Mucosa of stomach (tissue), 1 donor: ENCODE data around the gene LRRC8D.

Experiments
- H3K27me3 ChIP-seq: one replicate; pipeline ENCODE4 v1.7.0; 2013; ENCODE audit warnings: mild to moderate bottlenecking, low read length; ENCODE audit not compliant: control insufficient read depth, insufficient read depth
- H3K36me3 ChIP-seq: one replicate; pipeline ENCODE4 v1.7.0; 2013; ENCODE audit warnings: low read length; ENCODE audit not compliant: control insufficient read depth, insufficient read depth
- H3K4me1 ChIP-seq: one replicate; pipeline ENCODE4 v1.7.0; 2013; ENCODE audit warnings: mild to moderate bottlenecking, low read length; ENCODE audit not compliant: control insufficient read depth, insufficient read depth
- H3K4me3 ChIP-seq: one replicate; pipeline ENCODE4 v1.7.0; 2013; ENCODE audit warnings: low read length
- H3K9ac ChIP-seq: one replicate; pipeline ENCODE4 v1.7.0; 2013; ENCODE audit warnings: mild to moderate bottlenecking, low read length, moderate library complexity
- H3K9me3 ChIP-seq: one replicate; pipeline ENCODE4 v1.7.0; 2013; ENCODE audit warnings: mild to moderate bottlenecking, low read length, moderate library complexity; ENCODE audit not compliant: control insufficient read depth
- donor health status: Pancreatic carcinoma.

LRRC8D gene

DNA sequence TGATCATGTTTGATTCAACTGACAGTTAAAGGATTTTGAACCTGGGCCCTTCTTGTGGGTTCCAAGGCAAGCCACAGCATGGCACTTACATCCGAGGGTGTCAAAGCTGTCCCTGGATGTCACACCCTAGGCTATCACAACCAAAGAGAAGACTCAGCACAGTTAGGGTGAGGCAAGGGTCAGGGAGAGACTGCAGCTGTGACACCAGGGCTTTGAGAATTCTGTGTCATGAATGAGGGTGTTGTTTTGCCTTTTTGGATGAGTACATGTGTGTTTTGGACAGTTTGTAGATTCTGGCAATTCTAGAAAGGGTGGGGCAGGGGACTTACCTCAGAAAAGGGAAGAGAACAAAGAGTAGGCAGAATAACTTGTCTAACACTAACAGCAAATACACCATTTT is 136.3 kb downstream of the LRRC8D start:
- H3K9ac ChIP-seq = no peak overlapping the region
- H3K4me1 ChIP-seq = peaks cover 16% of the 10 kb centered on the region
- H3K9me3 ChIP-seq = no peaks in the 10 kb centered on the region
- no peak overlapping the region for H3K4me3 ChIP-seq
- H3K27me3 ChIP-seq = no peaks in the 10 kb centered on the region
- no peaks in the 10 kb centered on the region for H3K36me3 ChIP-seq

DNA sequence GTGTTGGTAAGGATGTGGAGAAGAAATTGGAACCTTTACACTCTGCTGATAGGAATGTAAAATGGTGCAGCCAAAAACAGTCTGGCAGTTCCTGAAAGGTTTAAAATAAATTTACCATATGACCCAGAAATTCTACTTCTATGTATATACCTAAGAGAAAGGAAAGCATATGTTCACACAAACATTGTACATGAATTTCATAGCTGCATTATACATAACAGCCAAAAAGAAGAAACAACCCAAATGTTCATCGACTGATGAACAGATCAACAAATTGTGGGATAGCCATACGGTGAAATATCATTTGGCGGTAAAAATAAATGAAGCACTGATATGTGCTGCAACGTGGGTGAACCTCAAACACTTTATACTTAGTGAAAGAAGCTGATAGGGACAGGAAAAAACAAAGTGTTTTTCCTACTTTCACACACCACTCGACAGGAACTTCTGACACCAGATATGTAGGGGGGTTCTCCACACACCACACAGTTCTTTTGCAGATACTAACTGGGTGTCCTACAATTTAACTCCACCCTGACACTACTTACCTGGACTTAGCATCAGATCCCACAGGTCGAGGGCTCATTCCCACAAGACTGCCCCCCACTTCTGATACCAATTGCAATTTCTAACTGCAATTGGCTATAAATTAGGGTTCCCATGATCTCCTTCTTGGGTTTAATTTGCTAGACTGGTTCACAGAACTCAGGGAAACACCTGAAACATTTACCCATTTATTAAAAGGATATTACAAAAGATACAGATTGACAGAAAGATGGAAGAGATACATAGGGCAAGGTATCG is 138.2 kb downstream of the LRRC8D start:
- Histone ChIP-seq H3K27me3 (no peaks in the 10 kb centered on the region), H3K9me3 (no peaks in the 10 kb centered on the region), H3K36me3 (no peaks in the 10 kb centered on the region), H3K4me3 (no peak overlapping the region), H3K4me1 (peaks cover 5% of the 10 kb centered on the region), H3K9ac (no peak overlapping the region)

DNA sequence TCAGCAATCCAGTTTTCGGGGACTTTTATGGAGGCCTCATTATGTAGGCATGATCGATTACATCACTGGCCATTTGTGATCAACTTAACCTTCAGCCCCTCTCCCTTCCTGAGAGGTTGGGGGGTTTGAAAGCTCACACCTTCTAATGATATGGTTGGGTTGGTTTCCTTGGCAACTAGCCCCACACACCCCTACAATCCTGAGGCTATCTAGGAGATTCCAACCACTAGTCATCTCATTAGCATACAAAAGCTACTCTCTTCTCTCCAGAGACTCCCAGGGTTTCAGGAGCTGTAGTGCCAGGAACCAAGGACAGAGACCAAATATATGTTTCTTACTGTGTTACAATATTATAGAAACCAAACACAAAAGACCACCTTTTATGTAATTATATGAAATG is 138.9 kb downstream of the LRRC8D start:
- Histone ChIP-seq H3K36me3 (no peaks in the 10 kb centered on the region), H3K9me3 (no peaks in the 10 kb centered on the region), H3K9ac (no peak overlapping the region), H3K27me3 (no peaks in the 10 kb centered on the region), H3K4me1 (peaks cover 5% of the 10 kb centered on the region), H3K4me3 (no peak overlapping the region)

DNA sequence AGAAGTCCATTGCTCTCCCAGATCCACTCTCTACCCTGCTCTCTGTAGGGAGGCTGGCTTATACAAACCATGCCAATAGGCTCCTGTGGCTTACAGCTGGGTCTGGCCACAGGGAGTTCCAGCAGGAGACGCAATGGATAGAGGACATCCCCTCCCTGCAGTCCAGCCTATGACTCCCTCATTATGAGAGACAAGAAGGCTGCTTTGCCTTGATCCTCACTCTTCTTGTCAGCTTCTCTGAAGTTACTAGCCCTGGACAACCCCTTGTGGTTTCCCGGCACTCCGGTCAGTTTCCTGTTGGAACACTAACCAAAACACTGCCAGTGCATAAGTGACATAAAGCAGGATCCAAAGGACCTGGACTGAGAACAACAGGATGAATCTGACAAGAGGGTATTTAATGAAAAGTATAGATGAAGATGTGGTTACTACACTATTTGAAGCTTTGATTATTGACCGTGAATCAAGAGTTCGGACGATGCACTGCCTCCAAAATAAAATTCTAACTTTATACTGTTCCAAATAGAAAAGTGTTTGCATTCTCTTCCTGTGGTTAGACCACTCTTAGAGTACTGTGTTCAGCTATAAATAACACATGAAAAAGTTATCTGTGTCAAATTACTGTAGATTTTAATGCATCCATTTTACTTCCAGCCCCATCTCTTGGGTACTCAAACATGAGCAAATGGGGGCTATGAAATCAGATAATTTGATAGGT is 141.4 kb downstream of the LRRC8D start:
- Histone ChIP-seq H3K27me3 (no peaks in the 10 kb centered on the region), H3K9me3 (no peaks in the 10 kb centered on the region), H3K4me3 (no peak overlapping the region), H3K4me1 (peaks cover 2% of the 10 kb centered on the region), H3K36me3 (no peaks in the 10 kb centered on the region), H3K9ac (no peak overlapping the region)

DNA sequence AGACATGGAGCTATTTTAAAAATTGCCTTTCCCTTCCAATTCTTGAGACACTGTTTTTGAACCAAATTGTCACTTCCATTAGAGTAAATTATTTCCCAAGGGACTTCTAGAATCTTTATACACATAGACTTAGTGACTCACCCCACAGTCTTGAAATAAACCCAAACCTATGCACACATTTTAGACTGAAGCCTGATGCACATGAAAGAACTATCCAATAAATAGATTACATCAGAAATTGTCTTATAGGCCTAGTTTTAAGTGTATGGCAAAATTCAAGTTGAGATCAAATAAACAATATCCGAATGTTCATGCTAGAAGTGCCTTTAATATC is 141.9 kb downstream of the LRRC8D start:
- Histone ChIP-seq H3K4me3 (no peak overlapping the region), H3K27me3 (no peaks in the 10 kb centered on the region), H3K9me3 (no peaks in the 10 kb centered on the region), H3K4me1 (no peaks in the 10 kb centered on the region), H3K36me3 (no peaks in the 10 kb centered on the region), H3K9ac (no peak overlapping the region)

DNA sequence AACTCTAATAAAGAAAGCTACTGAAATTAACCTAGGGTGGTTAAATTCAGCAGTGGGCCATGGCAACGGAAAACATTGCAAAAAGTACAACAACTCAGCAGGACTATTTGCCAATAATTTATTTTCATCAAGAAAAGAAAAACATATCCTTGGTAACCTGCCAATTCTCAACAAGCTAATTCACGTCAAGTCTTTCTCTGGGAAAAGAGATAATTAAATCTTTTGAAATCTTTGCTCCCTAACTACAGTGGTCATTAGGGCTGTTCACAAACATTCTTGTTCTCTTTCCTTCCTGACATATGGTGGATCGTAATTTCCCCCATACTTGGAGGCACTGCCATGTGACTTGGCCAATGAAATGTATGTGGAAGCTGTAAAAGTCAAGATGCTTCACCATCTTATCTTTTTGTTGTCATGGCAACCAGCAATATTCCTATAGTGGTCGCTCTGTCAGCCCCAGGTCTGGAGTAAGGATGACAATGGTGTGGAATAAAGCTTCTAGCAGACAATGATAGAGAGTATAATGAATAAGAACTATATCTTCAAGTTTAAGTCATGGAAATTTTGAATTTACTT is 144.4 kb downstream of the LRRC8D start:
- Histone ChIP-seq H3K4me3 (no peak overlapping the region), H3K4me1 (no peaks in the 10 kb centered on the region), H3K27me3 (no peaks in the 10 kb centered on the region), H3K9me3 (no peaks in the 10 kb centered on the region), H3K36me3 (no peaks in the 10 kb centered on the region), H3K9ac (no peak overlapping the region)

DNA sequence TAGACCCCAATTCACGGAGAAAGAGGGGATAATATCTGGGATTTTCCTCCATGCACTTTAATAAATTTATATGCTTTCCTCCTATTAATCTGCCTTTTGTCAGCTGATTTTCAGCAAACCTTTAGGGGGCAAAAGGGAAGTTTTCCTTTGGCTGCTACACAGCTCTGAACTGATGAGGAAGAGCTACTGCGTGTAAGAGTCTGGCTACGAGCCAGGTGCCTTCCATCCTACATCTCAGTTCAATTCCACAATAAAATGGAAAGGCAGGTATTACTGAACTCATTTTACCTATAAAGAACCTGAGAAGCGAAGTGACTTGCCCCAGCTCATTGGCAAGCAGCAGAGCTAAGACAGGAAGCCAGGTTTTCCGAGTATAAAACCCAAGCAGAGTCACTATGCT is 145.8 kb downstream of the LRRC8D start:
- no peak overlapping the region for H3K4me3 ChIP-seq
- no peaks in the 10 kb centered on the region for H3K9me3 ChIP-seq
- H3K4me1 ChIP-seq = no peaks in the 10 kb centered on the region
- no peak overlapping the region for H3K9ac ChIP-seq
- no peaks in the 10 kb centered on the region for H3K36me3 ChIP-seq
- no peaks in the 10 kb centered on the region for H3K27me3 ChIP-seq

DNA sequence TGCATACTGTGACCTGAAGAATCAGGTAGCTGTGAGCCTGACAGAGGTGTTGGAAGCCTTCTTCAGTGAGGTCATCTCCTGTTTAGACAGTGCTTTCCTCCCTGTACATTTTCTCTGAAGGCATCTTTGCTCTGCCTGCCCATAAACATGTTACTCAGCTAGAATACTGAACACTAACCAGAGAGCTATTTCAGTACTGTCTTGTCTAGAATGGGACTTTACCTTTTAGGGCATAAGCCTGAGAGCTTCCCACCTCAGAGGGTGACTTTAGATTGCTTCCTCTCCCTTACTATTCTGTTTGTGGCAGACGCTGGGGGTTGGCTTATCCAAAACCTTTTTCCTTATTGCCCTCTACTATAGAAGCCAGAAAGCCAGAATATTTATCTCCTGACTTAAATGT is 150.8 kb downstream of the LRRC8D start:
- H3K9me3 ChIP-seq = no peaks in the 10 kb centered on the region
- no peaks in the 10 kb centered on the region for H3K36me3 ChIP-seq
- H3K4me3 ChIP-seq = no peak overlapping the region
- no peak overlapping the region for H3K9ac ChIP-seq
- H3K4me1 ChIP-seq = peaks cover 4% of the 10 kb centered on the region
- H3K27me3 ChIP-seq = no peaks in the 10 kb centered on the region

DNA sequence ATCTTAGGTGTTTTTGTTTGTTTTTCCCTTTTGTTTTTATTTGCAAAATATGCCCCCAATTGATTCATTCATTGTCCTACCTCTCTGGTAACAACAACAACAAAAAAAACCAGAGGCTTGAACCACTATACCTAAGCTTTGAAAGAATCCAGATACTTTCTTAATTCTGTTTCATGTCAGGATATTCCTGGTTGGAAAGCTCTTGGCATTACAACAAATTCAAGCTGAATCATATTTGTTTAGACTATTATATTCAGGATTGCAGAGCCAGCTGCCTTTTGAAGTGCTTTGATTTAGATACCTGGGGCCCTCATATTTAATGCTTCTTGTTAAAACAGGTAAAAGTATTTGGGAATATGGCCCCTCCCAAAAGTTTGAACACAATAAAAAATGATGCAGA is 151.2 kb downstream of the LRRC8D start:
- Histone ChIP-seq H3K4me1 (peaks cover 4% of the 10 kb centered on the region), H3K9me3 (no peaks in the 10 kb centered on the region), H3K4me3 (no peak overlapping the region), H3K27me3 (no peaks in the 10 kb centered on the region), H3K9ac (no peak overlapping the region), H3K36me3 (no peaks in the 10 kb centered on the region)

DNA sequence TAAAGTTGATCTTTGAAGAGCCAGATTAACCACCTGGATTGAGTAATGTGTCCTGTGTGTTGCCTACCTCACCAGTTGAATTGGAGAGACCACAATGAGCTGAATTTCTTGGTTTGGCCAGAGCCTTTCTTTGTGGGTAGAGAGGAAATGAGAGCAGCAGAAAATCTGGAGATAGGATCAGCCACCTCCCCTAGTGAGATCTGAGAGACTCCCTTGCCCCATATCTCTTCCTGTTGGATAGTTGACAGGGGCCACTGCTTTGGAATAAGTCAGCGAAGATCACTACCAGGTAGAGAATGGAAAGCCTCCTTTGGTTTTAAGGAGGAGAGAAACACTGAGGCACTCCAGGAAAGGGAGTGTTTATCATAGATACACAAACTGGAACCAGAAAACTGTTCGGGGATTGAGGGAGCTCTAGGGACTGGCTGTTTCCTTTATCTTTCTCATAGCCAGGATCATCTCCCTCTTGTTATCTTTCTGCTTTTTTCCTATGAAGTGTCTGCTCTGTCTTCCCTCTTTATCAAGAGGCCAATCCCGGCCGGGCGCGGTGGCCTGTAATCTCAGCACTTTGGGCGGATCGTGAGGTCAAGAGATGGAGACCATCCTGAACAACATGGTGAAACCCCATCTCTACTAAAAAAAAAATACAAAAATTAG is 152.8 kb downstream of the LRRC8D start:
- Histone ChIP-seq H3K9me3 (no peaks in the 10 kb centered on the region), H3K9ac (no peak overlapping the region), H3K36me3 (no peaks in the 10 kb centered on the region), H3K4me1 (peaks cover 4% of the 10 kb centered on the region), H3K4me3 (no peak overlapping the region), H3K27me3 (no peaks in the 10 kb centered on the region)

DNA sequence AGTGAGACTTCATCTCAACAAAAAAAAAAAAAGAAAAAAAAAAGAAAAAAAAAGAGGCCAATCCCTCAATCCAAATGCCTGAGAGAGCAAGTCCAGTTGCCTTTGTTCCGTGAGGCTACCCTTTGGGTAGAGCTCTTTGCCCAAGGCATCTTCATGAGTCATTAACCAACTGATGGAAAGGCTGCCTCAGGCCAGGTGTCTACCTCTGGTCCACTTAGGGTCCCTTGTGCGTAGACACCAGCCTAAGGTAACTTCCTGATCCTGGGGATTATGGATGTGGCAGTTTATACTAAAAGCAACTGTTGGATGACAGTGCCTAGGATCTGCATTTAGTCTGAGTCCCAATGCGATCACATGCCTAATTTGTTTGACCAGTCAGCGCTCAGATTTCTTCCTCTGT is 153.4 kb downstream of the LRRC8D start:
- H3K4me1 ChIP-seq = peaks cover 4% of the 10 kb centered on the region

More for the DNA sequence above, 153.4 kb downstream of the LRRC8D start:
- no peaks in the 10 kb centered on the region for H3K36me3 ChIP-seq
- H3K9ac ChIP-seq = no peak overlapping the region
- no peaks in the 10 kb centered on the region for H3K9me3 ChIP-seq
- no peak overlapping the region for H3K4me3 ChIP-seq
- H3K27me3 ChIP-seq = no peaks in the 10 kb centered on the region
